Ovary (tissue), 3 donors: ENCODE results near the gene PPIC.

Source experiments
- EP300 ChIP-seq: sonication (generic); formaldehyde crosslinking; IDR thresholded peaks from one replicate; pipeline ENCODE4 v1.6.1; 2017; ENCODE audit warnings: antibody characterized with exemption
- POLR2A ChIP-seq: fragments of 450-650 bp; IDR thresholded peaks from one replicate; pipeline ENCODE4 v1.6.1; 2017; ENCODE audit warnings: antibody characterized with exemption, mild to moderate bottlenecking, moderate library complexity
- TF ChIP-seq, protein P1 (sequence below), 3 donors: fragments of 450-650 bp in 2 of 3; fragments of 200-600 bp in 1 of 3; IDR thresholded peaks; one replicate each; pipeline versions ENCODE4 v1.5.1 to v1.8.0; 2016 to 2022; ENCODE audit warnings: antibody characterized with exemption in 3 of 3, mild to moderate bottlenecking in 1 of 3
- donor health status: DM: no; HTN: no; CAD: no.

DNA sequence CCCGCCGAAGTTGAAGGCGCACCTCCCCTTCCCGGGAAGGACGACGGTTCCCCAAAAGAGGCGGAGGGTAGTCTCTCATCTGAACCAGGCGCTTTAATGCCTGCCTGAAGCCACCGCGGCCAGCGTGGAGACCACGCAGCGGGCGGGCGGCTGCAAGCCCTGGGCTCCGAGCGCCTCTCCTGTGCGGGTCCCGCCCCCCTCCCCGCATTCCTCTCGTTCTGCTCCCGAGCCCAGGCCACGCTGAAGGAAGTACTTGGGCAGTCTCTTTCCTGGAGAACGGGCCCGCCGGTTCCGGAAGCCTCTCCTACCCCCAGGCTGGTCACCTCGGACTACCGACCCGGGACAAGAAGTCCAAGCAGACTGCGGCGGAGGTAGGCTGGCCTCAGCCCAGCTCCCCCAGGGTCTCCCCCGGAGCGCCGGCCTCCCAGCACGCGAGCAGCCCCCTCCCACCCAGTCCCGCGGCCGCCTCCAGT is 571 bp downstream of the PPIC start:
- TF ChIP-seq, protein P1, sequence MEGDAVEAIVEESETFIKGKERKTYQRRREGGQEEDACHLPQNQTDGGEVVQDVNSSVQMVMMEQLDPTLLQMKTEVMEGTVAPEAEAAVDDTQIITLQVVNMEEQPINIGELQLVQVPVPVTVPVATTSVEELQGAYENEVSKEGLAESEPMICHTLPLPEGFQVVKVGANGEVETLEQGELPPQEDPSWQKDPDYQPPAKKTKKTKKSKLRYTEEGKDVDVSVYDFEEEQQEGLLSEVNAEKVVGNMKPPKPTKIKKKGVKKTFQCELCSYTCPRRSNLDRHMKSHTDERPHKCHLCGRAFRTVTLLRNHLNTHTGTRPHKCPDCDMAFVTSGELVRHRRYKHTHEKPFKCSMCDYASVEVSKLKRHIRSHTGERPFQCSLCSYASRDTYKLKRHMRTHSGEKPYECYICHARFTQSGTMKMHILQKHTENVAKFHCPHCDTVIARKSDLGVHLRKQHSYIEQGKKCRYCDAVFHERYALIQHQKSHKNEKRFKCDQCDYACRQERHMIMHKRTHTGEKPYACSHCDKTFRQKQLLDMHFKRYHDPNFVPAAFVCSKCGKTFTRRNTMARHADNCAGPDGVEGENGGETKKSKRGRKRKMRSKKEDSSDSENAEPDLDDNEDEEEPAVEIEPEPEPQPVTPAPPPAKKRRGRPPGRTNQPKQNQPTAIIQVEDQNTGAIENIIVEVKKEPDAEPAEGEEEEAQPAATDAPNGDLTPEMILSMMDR (IDR thresholded peaks at IDR 0.05), result no peak
- TF ChIP-seq POLR2A, result no peak
- no peak for TF ChIP-seq EP300
